GM18951 (cell line): ENCODE data around the gene B4GALT3.
A peak's percentile ranks its signal among the peaks of the same experiment; 100 is the strongest.

Experiments
- POLR2A ChIP-seq: IDR thresholded peaks from 4 replicates; pipeline ENCODE4 v1.6.1; 2011; ENCODE audit warnings: mild to moderate bottlenecking; ENCODE audit not compliant: insufficient read length, insufficient read depth; ENCODE audit errors: extremely low read depth
- in situ Hi-C: fragments of 300-500 bp; cut with MboI; formaldehyde crosslinking; loops from one replicate; pipeline ENCODE4 v1.12.0; 2022; ENCODE audit warnings: low sequenced_read_pairs, mixed read lengths, inconsistent platforms; ENCODE audit not compliant: unreplicated experiment

B4GALT3 gene

GRCh38 chr1:161218301-161219077 is 41.2 kb upstream of the B4GALT3 start:
- in situ Hi-C loops = no loop called here
- TF ChIP-seq POLR2A = no peak

- no peak for TF ChIP-seq POLR2A
- in situ Hi-C loops = no loop called here
Measured at GRCh38 chr1:161217831-161218230, 40.5 kb upstream of the B4GALT3 start.

DNA sequence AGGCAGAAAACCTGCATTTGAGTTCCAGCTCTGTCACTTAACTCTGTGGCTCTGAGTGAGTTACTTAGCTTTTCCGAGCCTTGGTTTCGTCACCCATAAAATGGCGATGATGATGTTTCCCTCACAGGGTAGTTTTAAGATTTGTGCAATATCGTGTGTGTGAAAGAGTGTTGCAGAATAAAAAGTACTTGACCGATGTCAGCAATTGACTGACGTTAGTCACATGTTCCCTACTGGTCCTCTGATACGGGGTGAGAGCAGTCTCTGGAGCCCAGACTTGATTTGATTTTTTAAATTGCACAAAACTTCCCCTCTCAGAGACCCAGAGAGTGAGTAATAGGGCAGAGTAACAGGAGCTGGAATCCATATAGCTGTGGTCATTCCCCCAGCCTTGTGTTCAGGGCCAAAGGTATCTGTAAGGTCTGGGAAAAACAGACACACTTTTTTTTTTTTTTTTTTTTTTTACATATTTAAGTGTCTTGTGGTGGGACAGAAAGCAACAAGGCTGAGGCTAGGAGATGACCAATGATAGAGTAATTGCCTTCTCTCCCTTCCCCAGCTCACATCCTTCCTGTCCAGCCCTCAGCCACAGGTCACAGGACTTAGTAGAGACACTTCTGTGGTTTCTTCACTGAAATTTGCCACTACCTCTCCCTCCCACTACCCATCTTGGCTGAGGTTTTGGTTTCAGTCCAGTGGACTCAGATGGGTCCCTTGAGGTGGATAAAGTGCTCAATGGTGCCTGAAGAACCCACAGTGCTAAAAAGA is 39.8 kb upstream of the B4GALT3 start:
- in situ Hi-C loops = no loop called here
- no peak for TF ChIP-seq POLR2A

DNA sequence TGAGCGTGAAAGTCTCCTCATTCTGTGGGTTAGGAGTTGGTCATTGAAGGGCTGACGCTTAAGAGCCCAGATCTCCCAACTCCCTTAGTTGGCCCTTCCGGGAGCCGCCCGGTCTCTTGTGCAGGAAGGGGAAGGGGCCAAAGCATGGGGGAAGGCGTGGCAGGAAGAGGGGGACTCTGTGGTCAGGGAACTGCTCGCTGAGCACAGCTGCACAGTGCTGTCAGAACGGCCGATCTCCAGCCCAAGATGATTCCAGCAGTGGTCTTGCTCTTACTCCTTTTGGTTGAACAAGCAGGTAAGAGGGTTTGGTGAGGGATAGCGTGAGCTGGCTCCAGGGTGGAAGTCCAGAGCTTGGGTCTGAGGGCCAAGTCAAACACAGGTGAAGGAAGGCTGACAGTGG is 37.8 kb upstream of the B4GALT3 start, which contains the start of gene FCER1G:
Gene FCER1G, plus strand, starts transcription at position 220 of the 400 bp plus-strand sequence. Its CDS starts 27 bp downstream, at position 247.
- in situ Hi-C loops = no loop called here
- TF ChIP-seq POLR2A = no peak

DNA sequence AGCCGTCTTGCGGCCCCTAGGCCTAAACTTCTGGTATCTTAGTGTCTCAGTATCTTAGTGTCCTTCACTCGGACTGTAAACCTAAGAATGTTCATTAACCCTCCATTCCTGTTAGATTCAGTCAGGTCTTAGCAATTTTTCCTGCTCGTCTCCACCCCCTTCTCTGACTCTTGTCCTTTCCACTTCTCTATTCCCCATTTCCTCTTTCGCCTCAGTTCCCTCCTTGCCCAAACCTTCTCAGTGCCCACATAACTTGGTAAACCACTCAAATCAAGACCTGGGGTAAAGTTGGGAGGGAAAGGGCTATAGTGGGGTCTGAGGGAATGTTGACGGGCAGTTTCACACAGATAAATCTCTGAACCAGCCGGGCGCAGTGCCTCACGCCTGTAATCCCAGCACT is 37.1 kb upstream of the B4GALT3 start:
- in situ Hi-C loops = no loop called here

GRCh38 chr1:161209790-161210409 is 32.6 kb upstream of the B4GALT3 start:
- no peak for TF ChIP-seq POLR2A
- in situ Hi-C loops = no loop called here

More for the DNA sequence above, 37.1 kb upstream of the B4GALT3 start:
- TF ChIP-seq POLR2A = no peak

DNA sequence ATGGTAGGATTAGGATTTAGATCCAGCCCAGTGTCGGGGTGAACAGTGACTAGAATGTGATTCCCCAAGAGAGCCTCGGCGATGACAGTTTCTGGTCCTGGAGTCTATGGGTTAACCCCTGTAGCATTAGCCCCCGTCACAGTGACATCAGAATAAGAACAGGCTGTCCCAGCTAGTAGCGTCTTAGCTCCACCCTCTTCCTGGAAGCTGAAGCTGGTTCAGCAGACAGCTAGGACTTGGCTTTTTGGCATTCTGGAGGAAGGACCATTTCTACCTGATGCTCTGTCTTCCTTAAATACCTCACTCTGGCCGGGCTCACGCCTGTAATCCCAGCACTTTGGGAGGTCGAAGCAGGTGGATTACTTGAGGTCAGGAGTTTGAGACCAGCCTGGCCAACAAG is 29.9 kb upstream of the B4GALT3 start:
- TF ChIP-seq POLR2A = no peak
- in situ Hi-C loops = no loop called here

- TF ChIP-seq POLR2A = no peak
- in situ Hi-C loops = no loop called here
Measured at GRCh38 chr1:161206411-161207140, 29.3 kb upstream of the B4GALT3 start.

DNA sequence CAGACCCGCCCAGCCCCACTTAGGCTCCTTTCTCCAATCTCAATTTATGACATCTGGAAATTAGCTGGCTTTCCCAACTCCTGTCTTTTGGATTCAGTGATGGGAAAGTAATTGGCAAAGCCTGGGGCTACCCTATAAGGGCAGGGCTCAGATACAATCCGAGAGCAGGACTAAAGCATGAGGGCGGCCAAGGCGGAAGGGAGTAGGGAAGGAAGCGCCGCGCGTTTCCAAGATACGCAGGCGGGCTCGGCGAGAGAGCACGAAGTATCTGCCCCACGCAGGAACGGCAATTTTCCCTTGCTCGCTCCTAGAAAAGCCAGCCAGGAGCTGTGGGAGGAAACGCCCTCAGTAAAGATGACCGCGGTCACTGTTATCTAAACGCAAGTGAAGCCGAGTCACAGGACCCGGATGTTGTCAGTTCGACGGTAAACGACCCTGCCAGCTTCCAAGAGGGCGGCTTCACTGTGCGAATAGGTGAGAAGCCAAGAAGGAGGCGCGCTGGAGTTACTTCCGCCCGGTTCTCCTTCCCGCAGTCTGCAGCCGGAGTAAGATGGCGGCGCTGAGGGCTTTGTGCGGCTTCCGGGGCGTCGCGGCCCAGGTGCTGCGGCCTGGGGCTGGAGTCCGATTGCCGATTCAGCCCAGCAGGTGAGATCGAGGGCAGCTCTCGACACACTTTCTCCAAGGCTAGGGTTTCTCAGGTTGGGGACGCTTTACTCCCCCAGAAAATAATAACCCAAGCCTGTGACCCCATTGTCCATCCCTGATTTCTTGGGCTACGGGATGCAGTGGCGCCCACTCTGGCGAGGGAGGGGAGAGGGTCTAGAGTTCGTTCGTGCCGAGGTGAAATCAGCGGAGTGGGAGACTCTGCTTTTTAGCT is 24.8 kb upstream of the B4GALT3 start, which contains the start of gene NDUFS2:
Gene NDUFS2, plus strand, starts transcription at position 532 of the 877 bp plus-strand sequence. Its CDS starts 19 bp downstream, at position 551.
- peak; percentile 90 for TF ChIP-seq POLR2A
- in situ Hi-C loops = no loop called here

DNA sequence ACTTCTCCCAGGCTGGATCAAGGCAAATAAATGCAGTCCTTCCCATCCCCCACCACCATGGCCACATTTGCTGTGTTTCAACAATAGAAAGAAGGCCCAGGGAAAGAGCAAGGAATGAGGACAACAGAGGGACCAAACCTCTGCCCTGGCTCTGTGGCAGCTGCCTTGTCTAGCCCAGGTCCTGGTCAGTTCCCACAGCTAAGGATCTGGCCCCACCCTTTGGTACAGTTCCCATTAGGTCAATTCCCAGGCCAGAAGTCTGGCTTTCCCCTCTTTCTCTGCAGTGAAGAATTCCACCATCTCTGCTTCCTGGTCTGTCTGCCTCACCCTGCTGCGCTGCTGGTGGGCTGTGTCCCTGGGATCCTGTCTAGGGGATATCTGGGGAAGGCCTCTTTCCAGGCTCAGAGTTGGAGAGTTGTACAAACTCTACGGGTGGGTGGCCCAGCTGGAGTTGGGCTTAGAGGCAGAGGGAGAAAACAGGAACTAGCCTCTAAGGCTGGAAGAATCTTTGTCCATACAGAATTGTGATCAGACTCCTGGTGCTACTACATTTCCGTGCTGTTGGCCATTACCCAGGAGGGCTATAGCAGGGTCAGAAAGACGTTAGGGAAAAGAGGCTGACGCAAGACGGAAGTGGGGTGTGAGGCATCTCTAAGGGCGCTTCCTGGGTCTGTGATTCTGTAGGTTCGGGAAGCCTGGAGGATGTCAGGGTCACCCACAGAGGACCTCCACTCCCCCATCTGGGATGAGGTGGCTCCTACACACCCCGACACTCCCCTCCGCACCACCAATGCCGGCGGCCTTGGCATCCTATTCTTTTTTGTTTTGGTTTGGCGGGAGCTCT is 23.9 kb upstream of the B4GALT3 start:
- in situ Hi-C loops = no loop called here
- no peak for TF ChIP-seq POLR2A

DNA sequence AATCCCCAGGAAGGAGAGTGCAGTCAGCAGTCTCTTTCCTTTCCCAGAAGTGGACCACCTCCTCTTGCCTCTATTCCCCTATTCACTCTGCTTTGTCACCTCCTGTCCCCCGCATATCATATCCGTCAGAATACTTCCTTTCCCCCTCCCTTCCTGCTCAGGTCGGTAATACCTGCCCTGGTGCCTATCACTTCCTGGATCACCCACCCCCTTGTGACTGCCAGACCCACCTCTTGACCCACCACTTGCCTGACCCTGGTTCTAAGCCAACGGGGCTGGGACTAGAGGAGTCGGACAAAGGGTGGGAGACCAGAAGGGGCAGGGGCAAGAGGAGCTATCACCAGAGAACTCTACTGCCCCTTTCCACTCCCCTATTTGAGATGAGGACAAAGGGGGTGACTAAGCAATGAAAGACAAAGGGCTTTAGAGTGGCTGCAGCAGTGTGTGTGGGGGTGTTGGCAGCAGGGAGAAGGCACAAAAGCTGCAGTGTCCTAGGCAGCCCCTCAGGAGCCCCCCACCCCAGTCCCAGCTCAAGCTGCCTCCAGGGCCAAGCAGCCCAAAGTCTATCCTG is 23.2 kb upstream of the B4GALT3 start:
- in situ Hi-C loops = no loop called here
- TF ChIP-seq POLR2A = no peak
